Activated T-helper 1 cell treated with anti-CD3 and anti-CD28 coated beads, Interleukin-12 subunit alpha, Interleukin-12 subunit beta, Interleukin-2, Interleukin-4 antibody, amounts not matched to agents 30 ng/mL and 10 ng/mL and 1 ng/mL, durations not matched to agents 14 hours and 24 hours and 36 hours (primary cell): ENCODE measurements around the gene ARHGEF2. TPM values are rescaled to one million over a fixed set of nuclear protein-coding genes. Genes with fewer than 3 reads are reported as not detected.

ENCODE experiments used
- DNase-seq: peaks from one replicate; pipeline ENCODE4 v3.0.0; 2021; ENCODE audit warnings: low spot score
- H3K27ac Mint-ChIP-seq: one replicate; pipeline ENCODE4 v1.8.0; 2021; ENCODE audit warnings: mild to moderate bottlenecking, mixed read lengths
- H3K27me3 Mint-ChIP-seq: one replicate; pipeline ENCODE4 v1.8.0; 2022; ENCODE audit warnings: mild to moderate bottlenecking, moderate library complexity, mixed read lengths; ENCODE audit not compliant: insufficient read depth
- H3K36me3 Mint-ChIP-seq: one replicate; pipeline ENCODE4 v1.8.0; 2021; ENCODE audit warnings: low read depth, mixed read lengths
- H3K4me1 Mint-ChIP-seq: one replicate; pipeline ENCODE4 v1.8.0; 2021; ENCODE audit warnings: low read depth, mixed read lengths
- H3K4me3 Mint-ChIP-seq: one replicate; pipeline ENCODE4 v1.8.0; 2021; ENCODE audit warnings: mild to moderate bottlenecking, moderate library complexity, mixed read lengths
- H3K9me3 Mint-ChIP-seq: one replicate; pipeline ENCODE4 v1.8.0; 2021; ENCODE audit warnings: mixed read lengths
- intact Hi-C: fragments of 100-400 bp; cut with micrococcal nuclease; formaldehyde crosslinking; loops from one replicate; pipeline ENCODE4 v1.15.1; 2024
- total RNA-seq: library from RNA; stranded (reverse); gene quantifications from 2 replicates; pipeline ENCODE4 v1.2.3, GENCODE V29; 2022

The ARHGEF2 gene
- total RNA-seq, 1 donor from 2014 or later = 222 TPM

- Mint-ChIP-seq H3K9me3 (no peaks in the 10 kb centered on the region), H3K27me3 (peaks cover 2% of the 10 kb centered on the region), H3K36me3 (peaks cover 36% of the 10 kb centered on the region), H3K4me1 (peaks cover 23% of the 10 kb centered on the region), H3K4me3 (peak overlapping the region; percentile 98), H3K27ac (peak overlapping the region; percentile 81)
- intact Hi-C loops = loop anchor here (2.0 to 10.0 kb wide), 2 partner anchors 165 to 373 kb away; partner anchors contain the start of gene SMG5
- no peak for DNase-seq
Measured at GRCh38 chr1:155909894-155910293, 68.5 kb downstream of the ARHGEF2 start.

GRCh38 chr1:155904261-155904660, 74.1 kb downstream of the ARHGEF2 start:
- no peak overlapping the region for H3K27ac Mint-ChIP-seq
- peaks cover 26% of the 10 kb centered on the region for H3K36me3 Mint-ChIP-seq
- H3K9me3 Mint-ChIP-seq = no peaks in the 10 kb centered on the region

GRCh38 chr1:155900161-155900560, 78.2 kb downstream of the ARHGEF2 start:
- Mint-ChIP-seq H3K27me3 (no peaks in the 10 kb centered on the region), H3K27ac (no peak overlapping the region), H3K36me3 (peaks cover 32% of the 10 kb centered on the region), H3K9me3 (no peaks in the 10 kb centered on the region), H3K4me1 (peaks cover 11% of the 10 kb centered on the region), H3K4me3 (no peak overlapping the region)
- intact Hi-C loops = no loop called here
- DNase-seq = no peak

More at GRCh38 chr1:155904261-155904660, 74.1 kb downstream of the ARHGEF2 start:
- DNase-seq = no peak
- no peaks in the 10 kb centered on the region for H3K4me1 Mint-ChIP-seq
- no peak overlapping the region for H3K4me3 Mint-ChIP-seq
- H3K27me3 Mint-ChIP-seq = no peaks in the 10 kb centered on the region
- intact Hi-C loops = no loop called here

GRCh38 chr1:155899683-155900082, 78.7 kb downstream of the ARHGEF2 start:
- no peaks in the 10 kb centered on the region for H3K27me3 Mint-ChIP-seq
- no peaks in the 10 kb centered on the region for H3K9me3 Mint-ChIP-seq
- no peak for DNase-seq
- intact Hi-C loops = no loop called here
- no peak overlapping the region for H3K27ac Mint-ChIP-seq
- H3K36me3 Mint-ChIP-seq = peaks cover 31% of the 10 kb centered on the region
- H3K4me3 Mint-ChIP-seq = no peak overlapping the region
- peaks cover 11% of the 10 kb centered on the region for H3K4me1 Mint-ChIP-seq

- H3K4me1 Mint-ChIP-seq = peaks cover 11% of the 10 kb centered on the region
- intact Hi-C loops = no loop called here
- H3K27me3 Mint-ChIP-seq = no peaks in the 10 kb centered on the region
- H3K27ac Mint-ChIP-seq = no peak overlapping the region
- no peak for DNase-seq
- H3K9me3 Mint-ChIP-seq = no peaks in the 10 kb centered on the region
- no peak overlapping the region for H3K4me3 Mint-ChIP-seq
- peaks cover 27% of the 10 kb centered on the region for H3K36me3 Mint-ChIP-seq
Measured at GRCh38 chr1:155898888-155899287, 79.5 kb downstream of the ARHGEF2 start.

- Mint-ChIP-seq H3K4me3 (no peak overlapping the region), H3K4me1 (peaks cover 22% of the 10 kb centered on the region), H3K27ac (no peak overlapping the region), H3K9me3 (no peaks in the 10 kb centered on the region), H3K27me3 (no peaks in the 10 kb centered on the region), H3K36me3 (peaks cover 25% of the 10 kb centered on the region)
- intact Hi-C loops = no loop called here
- no peak for DNase-seq
Measured at GRCh38 chr1:155897746-155898145, 80.6 kb downstream of the ARHGEF2 start.

Other genes starting within 250 kb of the ARHGEF2 start
- gene GON4L, start 121.3 kb downstream of the ARHGEF2 start, total RNA-seq = 66.7 and 70.0 TPM in 2 replicates
- 25.7 and 26.8 TPM in 2 replicates for gene SYT11, start 119.0 kb downstream of the ARHGEF2 start, total RNA-seq
- 20.2 and 22.3 TPM in 2 replicates for gene RIT1, start 67.2 kb downstream of the ARHGEF2 start, total RNA-seq
- 80.1 and 81.8 TPM in 2 replicates for gene KHDC4, start 44.1 kb downstream of the ARHGEF2 start, total RNA-seq
- gene RXFP4, start 36.9 kb downstream of the ARHGEF2 start, total RNA-seq = 0.16 TPM in 1 of 2 replicates, not detected in the other
- gene SSR2, start 42.4 kb upstream of the ARHGEF2 start, total RNA-seq = 195 TPM in 2 replicates
- 59.5 and 64.5 TPM in 2 replicates for gene UBQLN4, start 75.3 kb upstream of the ARHGEF2 start, total RNA-seq
- gene LAMTOR2, start 76.2 kb upstream of the ARHGEF2 start, total RNA-seq = 66.8 and 67.1 TPM in 2 replicates
- gene RAB25, start 82.6 kb upstream of the ARHGEF2 start, total RNA-seq = 0.18 TPM in 1 of 2 replicates, not detected in the other
- gene MEX3A, start 103.9 kb upstream of the ARHGEF2 start, total RNA-seq = 0.27 and 0.41 TPM in 2 replicates
- gene LMNA, start 136.2 kb upstream of the ARHGEF2 start, total RNA-seq = 80.1 and 84.1 TPM in 2 replicates
- 8.8 and 9.0 TPM in 2 replicates for gene SEMA4A, start 175.0 kb upstream of the ARHGEF2 start, total RNA-seq
- 67.6 and 79.3 TPM in 2 replicates for gene SLC25A44, start 215.6 kb upstream of the ARHGEF2 start, total RNA-seq
- 105 and 111 TPM in 2 replicates for gene PMF1, start 234.5 kb upstream of the ARHGEF2 start, total RNA-seq